Epithelial cell of proximal tubule (primary cell): ENCODE measurements around the gene LDLRAD3. TPM values are rescaled to one million over a fixed set of nuclear protein-coding genes. Genes with fewer than 3 reads are reported as not detected.
A peak's percentile ranks its signal among the peaks of the same experiment; 100 is the strongest.

Experiments used
- DNase-seq: peaks from one replicate; pipeline ENCODE4 v3.0.0-alpha.2; 2011; ENCODE audit warnings: low read depth
- H3K4me3 ChIP-seq: 2 replicates; pipeline ENCODE4 v1.5.1; 2011; ENCODE audit warnings: low read depth, mild to moderate bottlenecking, low read length
- total RNA-seq: library from RNA; depleted of rRNA; stranded (reverse); fragments of >200 nt; gene quantifications from 2 replicates; pipeline ENCODE4 v1.2.3, GENCODE V29; 2015
- TF ChIP-seq, protein P1 (sequence below): conservative IDR thresholded peaks from 2 replicates; pipeline ENCODE4 v1.5.1; 2012; ENCODE audit warnings: low read depth, mild to moderate bottlenecking, low read length

LDLRAD3 gene
- total RNA-seq, 1 donor from 2014 or later: 8.2 TPM

DNA sequence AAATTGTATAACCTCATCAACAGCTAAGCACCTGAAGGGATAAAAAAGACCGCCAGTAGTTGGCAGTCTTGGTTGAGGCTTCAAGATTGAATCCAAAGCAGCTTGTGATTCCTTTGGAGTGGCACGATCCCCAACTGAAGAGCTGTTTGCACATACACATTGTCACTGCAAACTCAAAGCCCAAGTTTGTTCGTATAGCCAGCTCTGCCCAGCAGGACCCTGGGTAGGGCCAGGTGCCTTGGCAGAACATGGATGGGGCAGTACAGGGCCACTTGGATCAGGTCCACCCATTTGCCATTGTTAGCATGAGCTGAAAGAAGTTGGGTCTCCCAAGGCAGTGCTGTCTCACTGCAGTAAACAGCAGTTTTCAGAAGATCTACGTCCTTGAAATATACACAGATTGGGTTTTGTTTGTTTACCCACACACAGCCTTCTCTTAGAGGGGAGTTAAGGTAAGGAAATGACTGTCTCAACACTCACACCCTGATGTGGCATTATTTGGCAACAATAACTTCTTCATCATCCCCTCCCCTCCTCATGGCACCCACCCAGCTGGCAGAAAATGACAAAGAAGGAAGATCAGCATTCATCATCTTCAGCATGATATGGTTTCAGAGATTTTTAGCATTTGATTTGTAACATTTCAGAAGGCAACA lies 212.4 kb downstream of the LDLRAD3 start:
- DNase-seq: no peak
- H3K4me3 ChIP-seq: no peak overlapping the region
- TF ChIP-seq, protein P1, sequence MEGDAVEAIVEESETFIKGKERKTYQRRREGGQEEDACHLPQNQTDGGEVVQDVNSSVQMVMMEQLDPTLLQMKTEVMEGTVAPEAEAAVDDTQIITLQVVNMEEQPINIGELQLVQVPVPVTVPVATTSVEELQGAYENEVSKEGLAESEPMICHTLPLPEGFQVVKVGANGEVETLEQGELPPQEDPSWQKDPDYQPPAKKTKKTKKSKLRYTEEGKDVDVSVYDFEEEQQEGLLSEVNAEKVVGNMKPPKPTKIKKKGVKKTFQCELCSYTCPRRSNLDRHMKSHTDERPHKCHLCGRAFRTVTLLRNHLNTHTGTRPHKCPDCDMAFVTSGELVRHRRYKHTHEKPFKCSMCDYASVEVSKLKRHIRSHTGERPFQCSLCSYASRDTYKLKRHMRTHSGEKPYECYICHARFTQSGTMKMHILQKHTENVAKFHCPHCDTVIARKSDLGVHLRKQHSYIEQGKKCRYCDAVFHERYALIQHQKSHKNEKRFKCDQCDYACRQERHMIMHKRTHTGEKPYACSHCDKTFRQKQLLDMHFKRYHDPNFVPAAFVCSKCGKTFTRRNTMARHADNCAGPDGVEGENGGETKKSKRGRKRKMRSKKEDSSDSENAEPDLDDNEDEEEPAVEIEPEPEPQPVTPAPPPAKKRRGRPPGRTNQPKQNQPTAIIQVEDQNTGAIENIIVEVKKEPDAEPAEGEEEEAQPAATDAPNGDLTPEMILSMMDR: peak; percentile 1

DNA sequence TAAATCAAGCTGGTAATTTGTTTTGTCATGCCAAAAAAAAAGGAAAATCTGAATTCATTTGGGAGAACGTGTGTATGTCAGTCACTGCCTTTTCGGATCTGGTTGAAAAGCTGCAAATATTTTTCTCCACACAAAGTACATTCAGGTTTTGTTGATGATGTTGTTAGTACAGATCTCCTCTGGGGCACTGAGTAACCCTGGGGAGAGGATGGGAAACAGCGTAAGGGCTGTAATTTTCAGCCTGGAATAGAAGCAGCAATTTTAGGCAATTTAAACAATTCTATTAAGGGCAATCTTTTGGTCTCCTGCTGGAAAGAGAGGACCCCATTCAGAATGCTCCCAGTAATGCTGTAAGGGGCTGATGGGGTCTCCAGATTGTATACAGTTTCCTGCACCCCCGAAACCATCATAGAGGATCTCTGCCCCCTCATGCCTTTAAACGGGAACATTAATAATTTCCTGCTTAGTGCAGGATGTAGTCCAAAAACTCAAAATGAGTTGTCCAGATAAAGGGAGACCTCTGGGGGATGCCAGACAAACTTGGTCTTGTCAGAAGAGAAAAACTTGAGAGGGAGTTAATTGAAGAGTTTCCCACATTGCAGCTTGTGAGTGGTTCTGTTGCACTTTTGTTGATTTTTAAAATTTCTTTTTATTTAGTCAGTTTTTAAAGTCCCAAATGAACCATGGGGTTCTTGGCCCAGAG lies 213.1 kb downstream of the LDLRAD3 start:
- TF ChIP-seq, protein P1: no peak
- no peak for DNase-seq
- H3K4me3 ChIP-seq: no peak overlapping the region

DNA sequence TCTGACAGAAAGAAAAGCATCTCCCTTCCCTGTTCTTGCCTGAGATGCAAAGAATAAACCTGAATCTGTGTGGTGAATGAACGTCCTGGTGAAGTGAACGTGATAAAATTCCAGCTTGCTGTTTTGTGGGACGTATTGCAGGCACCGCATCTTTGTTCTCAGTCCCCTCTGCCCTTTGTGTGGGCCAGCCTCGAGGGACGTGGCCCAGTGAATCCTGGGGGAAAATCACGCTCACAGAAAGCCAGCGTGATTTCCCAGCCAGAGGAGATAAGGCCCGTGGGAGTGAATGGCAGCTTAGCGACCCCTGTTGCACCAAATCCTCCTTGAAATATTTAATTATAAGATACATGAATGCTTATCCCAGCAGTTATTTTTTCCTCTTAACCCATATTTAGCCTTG lies 216.2 kb downstream of the LDLRAD3 start:
- DNase-seq: no peak
- no peak overlapping the region for H3K4me3 ChIP-seq
- TF ChIP-seq, protein P1: no peak

DNA sequence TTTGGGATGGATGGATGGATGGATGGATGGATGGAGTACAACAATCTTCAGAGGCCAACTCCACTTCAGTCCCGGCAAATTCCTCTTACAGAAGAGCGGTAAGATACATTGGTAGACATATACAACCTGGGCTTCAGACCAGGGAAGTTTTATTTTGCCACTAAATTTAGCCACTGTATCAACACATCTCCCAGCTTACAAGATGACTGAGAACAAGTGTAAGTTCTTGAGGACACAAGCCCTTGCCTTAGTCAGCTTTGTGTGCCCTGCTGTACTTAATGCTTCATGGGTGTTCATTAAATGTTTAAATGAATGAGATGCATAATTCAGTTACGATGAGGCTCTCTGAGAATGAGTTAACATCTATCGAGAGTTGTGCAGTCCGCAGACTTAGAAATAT lies 217.7 kb downstream of the LDLRAD3 start:
- TF ChIP-seq, protein P1: no peak
- no peak for DNase-seq
- no peak overlapping the region for H3K4me3 ChIP-seq

DNA sequence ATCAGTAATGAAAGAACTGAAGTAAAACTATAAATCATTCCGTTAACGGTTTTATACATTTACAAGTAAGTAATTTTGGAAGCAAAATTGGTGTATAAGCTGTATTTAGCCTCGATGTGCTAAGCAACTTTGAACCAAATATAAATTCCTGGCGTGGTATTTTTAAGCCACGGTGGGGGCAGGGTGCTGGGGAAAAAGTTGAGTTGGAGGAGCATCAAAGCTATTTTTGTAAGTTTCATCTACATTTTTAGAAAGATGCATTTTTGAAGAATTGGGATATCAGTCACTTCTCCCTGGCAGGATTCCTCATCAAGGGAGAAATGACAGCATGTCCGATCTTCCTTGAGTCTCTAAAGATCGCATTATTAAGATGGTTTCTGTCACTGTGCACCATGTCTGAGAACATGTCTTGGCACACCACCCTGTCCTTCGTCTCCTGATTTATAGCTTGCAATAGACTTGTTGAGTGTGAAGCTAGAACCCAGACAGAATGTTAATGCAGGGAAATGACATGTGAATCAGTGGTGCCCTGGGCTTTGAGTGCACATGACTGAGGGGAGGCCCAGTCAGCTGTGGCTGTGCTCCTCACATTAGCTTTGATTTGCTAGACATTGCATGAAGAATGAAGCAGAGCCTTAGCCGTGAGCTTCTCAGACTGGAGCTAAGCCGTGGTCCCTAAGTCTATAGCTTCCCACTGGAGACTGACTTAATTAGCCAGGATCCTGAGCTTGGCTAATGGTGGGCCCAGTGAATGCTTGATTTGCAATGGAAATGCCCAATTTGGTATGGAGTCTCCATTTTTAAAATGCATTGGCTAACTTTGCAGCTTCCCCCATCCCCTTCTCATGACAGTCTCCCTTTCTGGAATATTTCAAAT lies 218.4 kb downstream of the LDLRAD3 start:
- no peak overlapping the region for H3K4me3 ChIP-seq
- TF ChIP-seq, protein P1: no peak
- DNase-seq: no peak

DNA sequence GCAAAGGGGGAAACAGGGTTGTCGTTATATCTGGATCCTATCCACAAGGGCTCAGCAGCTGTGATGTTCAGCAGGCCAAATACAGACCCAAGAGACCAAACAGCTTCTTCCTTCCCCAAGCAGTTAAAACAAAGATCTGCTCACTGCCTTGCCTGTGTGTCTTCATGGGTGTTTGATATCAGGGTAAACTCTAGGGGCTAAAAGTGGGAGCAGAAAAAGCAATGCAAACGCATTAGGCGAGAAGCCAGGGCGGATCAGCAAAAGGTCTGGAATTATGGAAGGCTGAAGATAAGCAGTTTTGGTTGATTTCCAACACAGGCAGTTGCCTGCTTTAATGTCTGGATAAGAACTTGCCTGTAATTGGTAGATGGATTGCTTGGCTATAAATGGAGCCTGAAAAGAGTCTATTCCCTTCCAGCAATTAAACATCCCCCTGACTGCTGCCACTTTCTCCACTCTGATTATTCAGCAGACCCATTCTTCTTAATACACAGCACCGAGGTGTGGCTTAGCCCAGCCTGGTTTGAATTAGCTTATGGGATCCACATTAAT lies 219.1 kb downstream of the LDLRAD3 start:
- TF ChIP-seq, protein P1: no peak
- no peak for DNase-seq
- no peak overlapping the region for H3K4me3 ChIP-seq
